NCI-H2107 treated with DMSO at 0.1 percent for 48 hours (cell line): ENCODE results near the gene IPCEF1.

Experiments used
- DNase-seq: peaks from one replicate; lab custom pipeline; 2025; ENCODE audit not compliant: unreplicated experiment; lab: John Stamatoyannopoulos, UW

Gene IPCEF1

DNA sequence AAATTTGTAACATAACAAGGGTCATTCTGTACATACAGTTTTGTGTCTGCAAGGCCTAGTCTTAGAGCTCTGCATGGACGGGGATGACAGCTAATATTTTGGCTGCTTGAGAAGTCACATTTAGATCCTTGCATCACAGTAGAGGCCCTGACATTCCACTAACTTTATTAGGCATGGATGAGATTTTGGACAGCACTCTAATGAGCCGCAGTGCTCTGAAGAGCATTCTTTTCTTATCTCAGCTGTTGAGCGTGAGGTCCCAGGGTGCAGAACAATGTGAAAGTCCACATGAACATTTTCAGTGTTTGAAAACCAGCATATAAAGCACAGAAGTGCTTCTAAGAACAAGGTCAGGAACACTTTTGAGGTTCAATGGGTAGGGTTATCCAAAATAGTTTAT lies 58.9 kb downstream of the IPCEF1 start:
- DNase-seq, result no peak

DNA sequence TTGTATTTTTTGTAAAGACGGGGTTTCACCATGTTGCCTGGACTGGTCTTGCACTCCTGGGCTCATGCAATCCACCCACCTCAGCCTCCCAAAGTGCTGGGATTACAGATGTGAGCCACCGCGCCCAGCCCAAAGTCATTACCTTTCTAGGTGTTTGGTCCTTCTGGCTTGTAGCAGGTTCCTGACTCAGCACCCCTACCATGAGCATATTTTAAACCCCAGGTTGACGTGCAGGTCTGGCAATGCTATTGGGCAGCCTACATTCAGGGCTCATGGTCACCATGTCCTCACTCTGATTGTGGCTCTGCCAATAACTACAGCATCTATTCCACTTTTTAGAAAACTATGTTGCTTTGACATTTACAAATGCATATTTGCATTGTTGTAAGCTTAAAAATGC lies 59.4 kb downstream of the IPCEF1 start:
- no peak for DNase-seq

DNA sequence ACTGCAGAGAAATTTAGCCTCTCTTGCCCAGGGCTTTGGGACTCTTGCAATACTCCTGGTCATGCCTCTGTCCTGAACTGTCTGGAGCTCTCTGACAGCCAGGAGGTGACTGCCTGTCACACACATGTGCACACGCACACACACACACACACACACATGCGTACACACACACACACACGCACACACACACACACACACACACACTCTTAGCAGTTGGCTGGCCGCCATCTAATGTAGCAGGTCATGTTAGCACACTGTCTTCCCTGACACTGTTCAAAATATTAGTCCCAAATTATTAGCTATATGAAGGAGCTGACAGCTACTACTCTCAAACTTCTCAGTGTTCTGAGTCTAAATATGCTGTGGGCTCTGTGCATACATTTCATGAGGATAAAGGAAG lies 60.9 kb downstream of the IPCEF1 start:
- DNase-seq, result no peak

- no peak for DNase-seq
These were observed 63.6 kb downstream of the IPCEF1 start for GRCh38 chr6:154292855-154293519.

- DNase-seq, result no peak
These were observed 64.5 kb downstream of the IPCEF1 start for GRCh38 chr6:154292066-154292465.

DNA sequence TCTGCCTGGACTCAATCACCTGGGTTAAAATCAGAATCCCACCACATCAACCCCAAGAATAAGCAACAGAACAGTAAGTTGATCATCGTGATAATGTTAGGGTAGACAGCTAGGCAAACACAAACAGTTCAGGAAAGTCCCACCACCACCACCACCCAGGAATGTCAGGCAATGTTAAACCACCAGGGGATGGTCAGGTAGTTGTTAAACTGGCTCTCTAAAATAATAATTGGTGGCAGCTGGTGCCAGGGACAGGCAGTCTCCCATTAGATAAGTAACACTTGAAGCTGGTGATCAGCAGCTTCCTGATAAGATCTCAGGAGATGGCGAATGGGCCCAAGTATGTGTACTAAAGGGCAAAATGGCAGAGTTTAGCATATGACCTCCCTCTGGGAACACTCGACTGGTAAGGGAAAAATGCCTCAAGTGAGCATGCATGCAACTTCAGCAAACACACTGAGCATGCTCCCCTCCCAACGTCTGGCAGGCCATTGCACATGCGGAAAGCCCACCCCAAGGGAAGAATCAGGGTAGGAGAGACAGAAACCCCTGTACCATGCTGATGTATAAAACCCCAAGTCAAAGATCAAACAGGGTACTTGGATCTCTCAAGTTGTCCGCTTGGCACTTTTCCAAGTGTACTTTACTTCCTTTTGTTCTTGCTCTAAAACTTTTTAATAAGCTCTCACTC lies 66.6 kb downstream of the IPCEF1 start:
- no peak for DNase-seq

DNA sequence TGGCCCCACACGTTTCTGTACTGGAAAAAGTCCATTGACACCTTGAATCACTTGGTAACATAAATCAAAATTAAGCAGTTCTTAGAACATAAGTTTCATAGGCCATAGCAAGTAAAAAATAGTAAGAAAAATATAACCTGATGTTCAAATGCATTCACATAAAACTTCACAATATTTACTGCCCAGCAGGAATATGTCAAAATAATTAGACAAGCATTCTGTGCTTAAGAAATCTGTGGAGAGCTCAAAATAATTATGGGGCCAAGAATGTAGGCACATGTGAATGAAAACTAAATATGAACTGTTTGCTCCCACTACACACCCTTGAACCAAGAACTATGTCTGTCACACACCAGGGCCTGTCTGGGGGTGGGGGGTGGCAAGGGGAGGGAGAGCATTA lies 70.8 kb downstream of the IPCEF1 start:
- DNase-seq, result no peak

DNA sequence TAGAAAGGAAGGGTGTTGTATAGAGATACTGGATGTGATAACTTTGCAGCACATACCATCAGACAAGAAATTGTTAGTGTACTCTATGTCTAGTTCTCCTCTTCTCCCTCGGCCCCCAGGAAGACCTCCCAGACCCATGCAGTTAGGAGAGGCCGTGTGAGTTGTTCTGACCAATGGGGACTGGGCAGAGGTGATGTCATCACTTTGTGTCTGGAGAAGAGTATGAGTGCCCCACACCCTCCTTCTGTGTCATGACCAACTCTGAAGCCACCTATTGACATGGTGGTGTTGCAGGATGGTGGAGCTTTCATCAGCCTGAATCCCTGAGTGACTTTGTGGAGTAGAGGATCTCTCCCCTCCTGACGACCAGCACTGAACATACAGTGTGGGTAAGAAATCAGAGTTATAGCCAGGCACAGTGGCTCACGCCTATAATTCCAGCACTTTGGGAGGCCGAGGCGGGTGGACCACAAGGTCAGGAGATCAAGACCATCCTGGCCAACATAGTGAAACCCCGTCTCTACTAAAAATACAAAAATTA lies 72.2 kb downstream of the IPCEF1 start:
- no peak for DNase-seq

DNA sequence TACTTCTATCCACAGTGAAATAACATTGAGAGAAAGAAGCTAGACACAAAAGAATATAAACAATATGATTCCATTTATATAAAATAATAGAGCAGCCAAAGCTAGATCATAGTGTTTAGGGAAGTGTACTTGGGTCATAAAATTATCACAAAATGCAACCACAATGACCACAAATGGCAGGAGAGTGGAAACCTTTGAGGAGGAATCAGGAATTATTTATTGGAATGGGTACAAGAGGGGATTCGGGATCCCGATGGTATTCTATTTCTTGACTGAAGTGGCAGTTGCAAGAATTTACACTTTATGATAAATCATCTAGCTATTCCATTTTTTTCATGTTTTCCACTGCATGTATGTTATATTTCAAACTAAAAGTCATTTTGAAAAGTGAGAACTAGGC lies 76.1 kb downstream of the IPCEF1 start:
- no peak for DNase-seq

DNA sequence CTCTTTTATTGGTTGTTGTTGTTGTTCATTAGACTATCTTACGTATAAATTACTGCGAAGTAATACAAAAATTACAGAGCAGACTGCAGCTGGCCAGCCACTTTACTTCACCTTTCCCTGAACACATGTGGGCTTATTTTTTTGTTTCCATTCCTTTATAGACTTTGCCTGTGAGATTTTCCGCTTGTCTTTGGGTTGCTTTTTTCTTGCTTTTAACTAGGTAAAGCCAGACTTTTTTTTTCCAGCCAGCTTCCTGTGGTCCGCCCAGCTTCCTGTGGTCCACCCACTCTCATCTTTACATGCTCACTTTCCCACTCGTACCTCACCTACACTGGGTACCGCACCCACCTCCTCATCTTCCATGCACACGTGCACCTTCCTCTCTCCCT lies 79.0 kb downstream of the IPCEF1 start:
- no peak for DNase-seq

DNA sequence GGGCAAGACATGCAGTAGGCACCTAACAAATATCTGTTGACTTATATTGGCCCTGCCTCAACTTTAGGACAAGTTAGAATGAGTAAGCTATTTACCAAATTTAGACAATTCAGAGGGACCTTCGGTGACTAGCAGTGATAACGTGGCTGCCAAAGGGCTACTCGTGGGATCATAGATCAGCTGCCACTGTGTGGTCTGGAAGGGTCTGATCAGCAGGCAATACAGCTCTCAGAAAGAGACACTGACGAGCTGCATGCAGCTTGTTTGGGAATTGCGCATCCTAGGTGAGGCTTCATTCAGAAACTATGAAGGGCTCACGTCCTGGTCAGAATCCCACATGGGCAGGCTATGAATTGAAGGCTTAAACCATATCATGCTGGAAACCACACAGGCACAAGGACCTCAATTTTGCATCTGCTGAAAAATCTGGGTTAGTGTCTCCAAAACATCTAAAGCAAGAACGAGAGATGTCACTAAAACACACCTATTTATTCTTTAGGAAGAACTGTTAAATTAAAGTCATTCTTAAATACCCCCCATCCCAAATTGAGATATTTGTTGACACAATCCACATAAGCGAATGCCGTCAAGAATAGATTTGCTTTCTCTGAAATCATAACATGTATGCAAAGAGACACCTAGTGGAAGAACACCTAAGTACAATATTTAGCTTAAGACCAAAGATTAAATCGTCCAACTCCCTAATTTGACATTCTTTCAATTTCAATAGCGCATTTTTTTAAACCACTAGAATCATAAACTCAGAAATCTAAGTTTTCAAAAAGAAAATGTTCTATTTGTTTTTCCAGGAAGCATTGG lies 79.6 kb downstream of the IPCEF1 start:
- peak; percentile 80 for DNase-seq

DNA sequence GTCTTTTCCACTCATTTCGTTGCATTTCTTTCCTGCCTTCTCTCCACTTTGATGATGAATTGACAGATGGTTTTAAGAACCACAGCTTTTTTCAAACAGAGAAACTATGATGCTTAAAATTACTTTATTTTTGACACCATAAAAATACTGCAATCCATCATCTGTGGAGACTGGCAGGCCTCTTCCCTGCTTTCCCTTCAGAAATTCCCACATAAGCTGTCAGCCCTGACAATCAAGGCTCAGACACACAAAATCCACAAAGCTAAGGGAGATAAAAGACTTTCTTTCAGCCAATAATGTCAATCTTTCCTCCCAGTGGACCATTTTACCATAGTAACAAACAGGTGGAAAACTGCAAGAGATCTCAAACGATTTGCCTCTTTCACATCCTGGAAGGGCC lies 82.4 kb downstream of the IPCEF1 start:
- DNase-seq, result no peak

DNA sequence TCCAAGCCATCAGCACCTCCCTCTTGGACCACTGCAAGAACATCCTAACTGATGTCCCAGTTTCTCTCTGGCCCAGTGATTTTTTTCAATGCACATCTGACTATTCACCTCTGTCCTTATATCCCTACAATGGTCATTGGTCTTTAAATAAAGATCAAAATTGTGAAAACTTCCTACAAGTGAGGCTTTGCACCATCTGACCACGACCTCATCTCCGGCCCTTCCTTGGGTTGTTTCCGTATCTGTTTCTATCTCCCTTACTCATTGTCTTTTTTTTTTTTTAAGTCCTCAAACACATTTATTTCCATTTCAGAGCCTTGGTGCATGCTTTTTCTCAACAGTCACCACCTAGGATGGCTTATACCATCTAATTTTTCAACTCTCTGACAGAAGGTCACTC lies 88.1 kb downstream of the IPCEF1 start:
- DNase-seq, result no peak

GRCh38 chr6:154267508-154268106 lies 89.0 kb downstream of the IPCEF1 start:
- DNase-seq, result no peak

- no peak for DNase-seq
These were observed 90.0 kb downstream of the IPCEF1 start for GRCh38 chr6:154266560-154267099.

- no peak for DNase-seq
These were observed 94.8 kb downstream of the IPCEF1 start for GRCh38 chr6:154261688-154262397.

DNA sequence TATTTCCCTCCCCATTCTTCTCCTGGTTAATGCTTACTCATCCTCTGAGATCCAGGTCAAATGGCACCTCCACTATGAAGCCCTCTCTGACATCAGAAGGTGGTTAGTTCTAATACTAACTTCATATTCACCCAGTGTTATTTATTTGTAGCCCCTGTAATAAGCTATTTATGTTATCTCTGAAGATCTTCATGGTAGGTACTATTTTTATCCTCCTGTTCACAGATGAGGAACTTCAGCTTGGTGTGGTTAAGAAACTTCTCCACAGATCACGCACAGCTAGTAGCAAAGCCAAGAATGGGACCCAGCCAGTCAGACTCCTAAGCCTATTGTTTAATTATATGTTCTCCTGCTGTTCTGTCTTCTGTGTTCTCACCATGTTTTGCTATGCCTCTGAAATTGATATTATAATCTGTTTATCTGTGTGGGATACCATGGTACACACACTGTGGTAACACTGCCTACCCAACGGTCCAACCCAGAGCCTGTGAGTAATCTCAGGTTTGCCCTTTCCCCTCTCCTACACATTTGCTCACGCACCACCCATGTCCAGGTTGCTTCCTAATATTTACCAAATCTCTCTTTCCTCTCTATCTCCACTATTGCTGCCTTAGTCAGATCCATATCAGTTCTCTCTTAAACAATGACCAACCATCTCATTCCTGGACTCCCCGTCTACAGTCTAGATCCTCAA lies 98.4 kb downstream of the IPCEF1 start:
- no peak for DNase-seq

GRCh38 chr6:154257067-154257466 lies 99.5 kb downstream of the IPCEF1 start:
- DNase-seq, result no peak

GRCh38 chr6:154252678-154253077 lies 103.9 kb downstream of the IPCEF1 start:
- no peak for DNase-seq

- DNase-seq, result no peak
These were observed 105.5 kb downstream of the IPCEF1 start for GRCh38 chr6:154251116-154251515.
